Endothelial cell of umbilical vein (primary cell): ENCODE data around the gene VWA8. TPM values are rescaled to one million over a fixed set of nuclear protein-coding genes. Genes with fewer than 3 reads are reported as not detected.

ENCODE experiments used
- BruUV-seq: library from RNA; stranded (reverse); fragments of 400-500 nt; replicated peaks from 2 replicates; lab custom pipeline; 2021; lab: Mats Ljungman, UMichigan
- CTCF ChIA-PET: fragments of 300-600, 350-600 bp; sonication (Branson Sonifier 250); formaldehyde crosslinking; loops from one replicate; lab custom pipeline; 2021; ENCODE audit warnings: antibody characterized with exemption, inconsistent platforms; lab: Charles Lee
- POLR2A ChIA-PET: fragments of 300-600, 350-600 bp; sonication (Branson Sonifier 250); formaldehyde crosslinking; loops from one replicate; lab custom pipeline; 2021; ENCODE audit warnings: antibody characterized with exemption, inconsistent platforms; lab: Charles Lee
- DNase-seq: peaks from one replicate; pipeline ENCODE4 v3.0.0-alpha.2; 2011; ENCODE audit warnings: low read depth, low spot score
- FAIRE-seq: peaks from 2 replicates; lab custom pipeline; 2011; peaks lifted over from hg19 to GRCh38; lab: Jason Lieb, UNC
- H2AFZ ChIP-seq: 2 replicates; pipeline ENCODE4 v1.6.0; 2012; ENCODE audit warnings: low read depth, low read length, control low read depth, inconsistent platforms
- H3K27ac ChIP-seq: 2 replicates; pipeline ENCODE4 v1.5.1; 2011; ENCODE audit warnings: low read depth, mild to moderate bottlenecking, control low read depth, low read length, moderate library complexity; ENCODE audit not compliant: insufficient read depth
- H3K27me3 ChIP-seq, 2 experiments: 2 replicates each; pipeline versions ENCODE4 v1.6.0 to v1.6.1; 2011; ENCODE audit warnings: low read length in 2 of 2, mixed read lengths in 1 of 2; ENCODE audit not compliant: control insufficient read depth in 2 of 2, insufficient read depth in 2 of 2
- H3K36me3 ChIP-seq, 2 experiments: 2 replicates in 1 of 2; 3 replicates in 1 of 2; pipeline ENCODE4 v1.5.1; 2011; ENCODE audit warnings: low read length in 2 of 2, mild to moderate bottlenecking in 1 of 2, moderate library complexity in 1 of 2; ENCODE audit not compliant: control insufficient read depth in 2 of 2, insufficient read depth in 2 of 2; ENCODE audit errors: extremely low read depth in 1 of 2
- H3K4me1 ChIP-seq: 3 replicates; pipeline ENCODE4 v1.5.1; 2011; ENCODE audit warnings: mild to moderate bottlenecking, low read length; ENCODE audit not compliant: control insufficient read depth, insufficient read depth; ENCODE audit errors: extremely low read depth
- H3K4me2 ChIP-seq: 2 replicates; pipeline ENCODE4 v1.6.1; 2011; ENCODE audit warnings: low read length, control low read depth, mixed read lengths; ENCODE audit not compliant: insufficient read depth
- H3K4me3 ChIP-seq, 3 experiments: fragments of 200-600 bp in 1 of 3; sonication (generic), shearing (Covaris generic) in 1 of 3; replicated peaks in 1 of 3; 2 replicates each; pipeline ENCODE4 v1.5.1; 2011 to 2016; ENCODE audit warnings: control low read depth in 3 of 3, low read length in 3 of 3, mild to moderate bottlenecking in 2 of 3, inconsistent platforms in 1 of 3, low read depth in 1 of 3, moderate library complexity in 1 of 3; ENCODE audit not compliant: insufficient read depth in 1 of 3
- H3K79me2 ChIP-seq: 2 replicates; pipeline ENCODE4 v1.6.0; 2012; ENCODE audit warnings: low read length, inconsistent platforms; ENCODE audit not compliant: control insufficient read depth, insufficient read depth
- H3K9ac ChIP-seq: replicated peaks from 2 replicates; pipeline ENCODE3; 2011; ENCODE audit warnings: low read length, control low read depth; ENCODE audit not compliant: insufficient read depth; ENCODE audit errors: extremely low read depth
- H3K9me1 ChIP-seq: replicated peaks from 3 replicates; pipeline ENCODE4 v1.6.0; 2011; ENCODE audit warnings: mild to moderate bottlenecking, low read length; ENCODE audit not compliant: control insufficient read depth, insufficient read depth; ENCODE audit errors: extremely low read depth
- H3K9me3 ChIP-seq: replicated peaks from 2 replicates; pipeline ENCODE4 v1.5.1; 2012; ENCODE audit warnings: low read length, inconsistent platforms; ENCODE audit not compliant: control insufficient read depth, insufficient read depth
- H4K20me1 ChIP-seq: replicated peaks from 2 replicates; pipeline ENCODE3; 2011; ENCODE audit warnings: mild to moderate bottlenecking, low read length; ENCODE audit not compliant: control insufficient read depth, insufficient read depth; ENCODE audit errors: extremely low read depth
- EZH2 ChIP-seq: IDR thresholded peaks from 2 replicates; pipeline ENCODE4 v1.6.1; 2012; ENCODE audit warnings: borderline replicate concordance, low read depth, mild to moderate bottlenecking, moderate library complexity, low read length, inconsistent platforms; ENCODE audit not compliant: severe bottlenecking
- FOS ChIP-seq: IDR thresholded peaks from 2 replicates; pipeline ENCODE4 v1.6.1; 2011; ENCODE audit warnings: mild to moderate bottlenecking, low read length, moderate library complexity, borderline replicate concordance; ENCODE audit not compliant: insufficient read depth
- GATA2 ChIP-seq: IDR thresholded peaks from 2 replicates; pipeline ENCODE4 v1.7.0; 2011; ENCODE audit warnings: low read depth, mild to moderate bottlenecking, moderate library complexity, mixed read lengths, low read length; ENCODE audit not compliant: insufficient read length, insufficient read depth
- JUN ChIP-seq: IDR thresholded peaks from 2 replicates; pipeline ENCODE4 v1.6.1; 2011; ENCODE audit warnings: borderline replicate concordance, low read depth; ENCODE audit not compliant: insufficient read length, insufficient read depth
- MAX ChIP-seq: IDR thresholded peaks from 2 replicates; pipeline ENCODE4 v1.6.1; 2011; ENCODE audit not compliant: insufficient read depth, insufficient read length
- MYC ChIP-seq: IDR thresholded peaks from one replicate; pipeline ENCODE4 v1.6.1; 2011; ENCODE audit warnings: mild to moderate bottlenecking, low read depth, low read length
- POLR2A ChIP-seq: IDR thresholded peaks from 2 replicates; pipeline ENCODE4 v1.6.1; 2012; ENCODE audit warnings: low read depth, mild to moderate bottlenecking, control low read depth, low read length
- POLR2AphosphoS5 ChIP-seq: IDR thresholded peaks from 2 replicates; pipeline ENCODE4 v1.6.1; 2012; ENCODE audit warnings: low read depth, mild to moderate bottlenecking, control low read depth, low read length, moderate library complexity; ENCODE audit not compliant: insufficient read depth
- dilution Hi-C: fragments of 300-500 bp; cut with MboI; formaldehyde crosslinking; loops from one replicate; pipeline ENCODE4 v1.15.0; 2019; ENCODE audit warnings: low sequenced_read_pairs; ENCODE audit not compliant: extremely low pct_ligation_motif_present
- intact Hi-C: fragments of 100-400 bp; cut with micrococcal nuclease; formaldehyde crosslinking; loops from one replicate; pipeline ENCODE4 v1.10.0; 2022
- polyA plus RNA-seq, 4 experiments: library from polyadenylated mRNA; depleted of rRNA in 3 of 4; stranded (reverse) in 3 of 4; unstranded in 1 of 4; fragments of >200 nt; gene quantifications; 2 replicates each; pipeline versions ENCODE4 v1.2.1 to v1.2.3, GENCODE V29; 2011 to 2012; ENCODE audit warnings: missing spikeins in 1 of 4
- total RNA-seq: library from RNA; stranded (reverse); gene quantifications from 2 replicates; pipeline ENCODE4 v1.2.3, GENCODE V29; 2021
- TF ChIP-seq, protein P1 (sequence below), 2 donors: IDR thresholded peaks; 1 replicate in 1 of 2; 2 replicates in 1 of 2; pipeline ENCODE4 v1.5.1; 2011; ENCODE audit warnings: low read length in 2 of 2, mild to moderate bottlenecking in 2 of 2, moderate library complexity in 2 of 2, control low read depth in 1 of 2, inconsistent platforms in 1 of 2, low read depth in 1 of 2; ENCODE audit not compliant: insufficient read depth in 1 of 2; ENCODE audit errors: extremely low read depth in 1 of 2

VWA8 gene
- total and polyA plus RNA-seq, 2 donors (not counting 3 experiments of a cell fraction or from before 2014, with no cell fraction given): 2.9 to 11.3 TPM

- no peaks in the 10 kb centered on the region for H3K27me3 ChIP-seq
- no peak for DNase-seq
- dilution Hi-C loops: no loop called here
- ChIA-PET CTCF (interaction anchor here (1.0 to 1.9 kb wide), 2 partner anchors 10 to 12 kb away, joined by 3 to 5 read pairs; no protein-coding TSS in a partner anchor), POLR2A (no interaction called here)
- H4K20me1 ChIP-seq: peaks cover 2% of the 10 kb centered on the region
- no TSS peak for BruUV-seq
- H3K9me3 ChIP-seq: no peaks in the 10 kb centered on the region
- H3K4me2 ChIP-seq: no peak overlapping the region
- FAIRE-seq: no peak
- no peaks in the 10 kb centered on the region for H3K9me1 ChIP-seq
- no peak overlapping the region for H3K9ac ChIP-seq
- H3K36me3 ChIP-seq: no peaks in the 10 kb centered on the region
- no peak overlapping the region for H3K27ac ChIP-seq
- H3K79me2 ChIP-seq: peaks cover 4% of the 10 kb centered on the region
- no peak overlapping the region for H3K4me3 ChIP-seq
- no peak overlapping the region for H2AFZ ChIP-seq
- TF ChIP-seq JUN: no peak
- no peak for TF ChIP-seq MYC
- no peak for TF ChIP-seq MAX
- TF ChIP-seq FOS: no peak
- TF ChIP-seq POLR2AphosphoS5: no peak
- no peak for TF ChIP-seq POLR2A
- no peak for TF ChIP-seq EZH2
- TF ChIP-seq, protein P1, sequence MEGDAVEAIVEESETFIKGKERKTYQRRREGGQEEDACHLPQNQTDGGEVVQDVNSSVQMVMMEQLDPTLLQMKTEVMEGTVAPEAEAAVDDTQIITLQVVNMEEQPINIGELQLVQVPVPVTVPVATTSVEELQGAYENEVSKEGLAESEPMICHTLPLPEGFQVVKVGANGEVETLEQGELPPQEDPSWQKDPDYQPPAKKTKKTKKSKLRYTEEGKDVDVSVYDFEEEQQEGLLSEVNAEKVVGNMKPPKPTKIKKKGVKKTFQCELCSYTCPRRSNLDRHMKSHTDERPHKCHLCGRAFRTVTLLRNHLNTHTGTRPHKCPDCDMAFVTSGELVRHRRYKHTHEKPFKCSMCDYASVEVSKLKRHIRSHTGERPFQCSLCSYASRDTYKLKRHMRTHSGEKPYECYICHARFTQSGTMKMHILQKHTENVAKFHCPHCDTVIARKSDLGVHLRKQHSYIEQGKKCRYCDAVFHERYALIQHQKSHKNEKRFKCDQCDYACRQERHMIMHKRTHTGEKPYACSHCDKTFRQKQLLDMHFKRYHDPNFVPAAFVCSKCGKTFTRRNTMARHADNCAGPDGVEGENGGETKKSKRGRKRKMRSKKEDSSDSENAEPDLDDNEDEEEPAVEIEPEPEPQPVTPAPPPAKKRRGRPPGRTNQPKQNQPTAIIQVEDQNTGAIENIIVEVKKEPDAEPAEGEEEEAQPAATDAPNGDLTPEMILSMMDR (IDR thresholded peaks at IDR 0.05; ENCODE audit: extremely low read depth in 1 of 2, insufficient read depth in 1 of 2, low read depth in 1 of 2, low read length in 2 of 2): no peak
- TF ChIP-seq GATA2: no peak
- intact Hi-C loops: no loop called here
- peaks cover 7% of the 10 kb centered on the region for H3K4me1 ChIP-seq
Observed at GRCh38 chr13:41956272-41956671, 4.6 kb downstream of the VWA8 start.
